GM12878 (cell line): ENCODE results near the gene CHRM4. TPM values are rescaled to one million over a fixed set of nuclear protein-coding genes. Genes with fewer than 3 reads are reported as not detected.

Experiments used
- GABPA ChIP-seq: IDR thresholded peaks from 2 replicates; pipeline ENCODE4 v1.6.1; 2014; ENCODE audit warnings: antibody characterized with exemption, low read depth, mild to moderate bottlenecking, inconsistent platforms
- NFYB ChIP-seq: IDR thresholded peaks from 2 replicates; pipeline ENCODE4 v1.6.1; 2011; ENCODE audit warnings: low read depth, mild to moderate bottlenecking, low read length, improper control_type of control experiment, moderate library complexity; ENCODE audit not compliant: insufficient read depth
- TCF12 ChIP-seq: IDR thresholded peaks from 2 replicates; pipeline ENCODE4 v1.6.1; 2011; ENCODE audit warnings: low read depth, mild to moderate bottlenecking, low read length
- ZSCAN29 ChIP-seq: fragments of 450-650 bp; IDR thresholded peaks from 2 replicates; pipeline ENCODE4 v1.6.1; 2017; ENCODE audit warnings: mild to moderate bottlenecking, moderate library complexity
- polyA plus RNA-seq, 11 experiments: library from polyadenylated mRNA; depleted of rRNA in 4 of 11; unstranded in 6 of 11; stranded (reverse) in 5 of 11; fragments of >200 nt; fragmentation: Nextera tagmentation in 4 of 11; fragmentation: Illumina TruSeq in 1 of 11; extraction: Ambion mirVana in 4 of 11; extraction: Trizol in 1 of 11; gene quantifications; 1 replicate in 1 of 11; 2 replicates in 10 of 11; pipeline versions ENCODE4 v1.2.1 to v1.2.3, GENCODE V29; 2011 to 2016; ENCODE audit warnings: inconsistent platforms in 2 of 11, missing spikeins in 2 of 11, low read depth in 1 of 11
- total RNA-seq, 4 experiments: library from RNA; depleted of rRNA in 3 of 4; stranded (reverse); fragments of >200 nt in 3 of 4; fragmentation: Illumina TruSeq in 1 of 4; extraction: Trizol in 1 of 4; gene quantifications; 2 replicates each; pipeline versions ENCODE4 v1.2.1 to v1.2.3, GENCODE V29; 2013 to 2021
- TF ChIP-seq, protein P1 (sequence below): IDR thresholded peaks from 2 replicates; pipeline ENCODE4 v1.6.1; 2012; ENCODE audit warnings: improper control_type of control experiment, low read depth, low read length; ENCODE audit not compliant: insufficient replicate concordance

The CHRM4 gene
- total and polyA plus RNA-seq, 10 of the 15 experiments (the other 5 are each of a cell fraction or from before 2014, with no cell fraction given), result 0.12 to 0.23 (median 0.13) TPM; not detected in 7

DNA sequence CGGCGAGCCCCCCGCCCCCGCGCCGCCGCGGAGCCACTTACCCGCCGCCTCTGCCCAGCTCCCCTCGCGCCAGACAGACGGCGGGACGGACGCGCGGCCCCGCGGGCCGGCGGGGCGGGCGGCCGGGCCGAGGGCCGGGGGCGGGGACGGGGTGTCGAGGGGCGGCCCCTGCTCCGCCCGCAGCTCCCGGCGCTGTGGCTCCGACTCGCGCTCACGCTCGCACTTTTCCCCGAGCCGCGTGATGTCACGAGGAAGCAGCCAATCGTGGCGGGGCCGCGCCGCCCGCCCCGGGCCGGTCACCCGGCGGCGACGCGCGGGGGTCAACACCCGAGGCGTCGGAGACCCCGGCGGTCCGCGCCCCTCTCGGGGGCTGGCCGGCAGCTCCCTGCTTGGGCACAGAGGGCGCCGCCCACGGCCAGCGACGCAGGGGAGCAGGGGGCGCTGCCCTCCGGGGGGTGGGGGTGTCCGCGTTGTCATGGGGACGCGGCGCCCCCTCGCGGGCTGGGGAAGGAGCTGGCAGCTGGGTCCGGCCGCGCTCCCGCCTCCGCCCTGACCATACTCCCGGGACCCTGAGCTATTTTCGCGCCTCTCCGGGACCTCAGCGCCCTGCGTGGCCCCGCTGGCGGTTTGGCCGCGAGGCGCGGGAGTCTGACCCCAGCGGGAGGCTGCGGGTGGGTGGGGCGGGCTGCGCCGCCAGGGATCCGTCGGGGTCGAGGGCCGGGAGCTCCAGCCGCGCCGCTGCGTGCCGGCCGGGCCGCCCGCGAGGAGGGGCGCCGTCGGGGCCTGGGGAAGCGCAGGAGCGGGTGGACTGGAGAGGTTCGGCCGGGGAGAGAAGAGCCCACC, at the start of gene CHRM4 (continued):
- TF ChIP-seq, protein P1, sequence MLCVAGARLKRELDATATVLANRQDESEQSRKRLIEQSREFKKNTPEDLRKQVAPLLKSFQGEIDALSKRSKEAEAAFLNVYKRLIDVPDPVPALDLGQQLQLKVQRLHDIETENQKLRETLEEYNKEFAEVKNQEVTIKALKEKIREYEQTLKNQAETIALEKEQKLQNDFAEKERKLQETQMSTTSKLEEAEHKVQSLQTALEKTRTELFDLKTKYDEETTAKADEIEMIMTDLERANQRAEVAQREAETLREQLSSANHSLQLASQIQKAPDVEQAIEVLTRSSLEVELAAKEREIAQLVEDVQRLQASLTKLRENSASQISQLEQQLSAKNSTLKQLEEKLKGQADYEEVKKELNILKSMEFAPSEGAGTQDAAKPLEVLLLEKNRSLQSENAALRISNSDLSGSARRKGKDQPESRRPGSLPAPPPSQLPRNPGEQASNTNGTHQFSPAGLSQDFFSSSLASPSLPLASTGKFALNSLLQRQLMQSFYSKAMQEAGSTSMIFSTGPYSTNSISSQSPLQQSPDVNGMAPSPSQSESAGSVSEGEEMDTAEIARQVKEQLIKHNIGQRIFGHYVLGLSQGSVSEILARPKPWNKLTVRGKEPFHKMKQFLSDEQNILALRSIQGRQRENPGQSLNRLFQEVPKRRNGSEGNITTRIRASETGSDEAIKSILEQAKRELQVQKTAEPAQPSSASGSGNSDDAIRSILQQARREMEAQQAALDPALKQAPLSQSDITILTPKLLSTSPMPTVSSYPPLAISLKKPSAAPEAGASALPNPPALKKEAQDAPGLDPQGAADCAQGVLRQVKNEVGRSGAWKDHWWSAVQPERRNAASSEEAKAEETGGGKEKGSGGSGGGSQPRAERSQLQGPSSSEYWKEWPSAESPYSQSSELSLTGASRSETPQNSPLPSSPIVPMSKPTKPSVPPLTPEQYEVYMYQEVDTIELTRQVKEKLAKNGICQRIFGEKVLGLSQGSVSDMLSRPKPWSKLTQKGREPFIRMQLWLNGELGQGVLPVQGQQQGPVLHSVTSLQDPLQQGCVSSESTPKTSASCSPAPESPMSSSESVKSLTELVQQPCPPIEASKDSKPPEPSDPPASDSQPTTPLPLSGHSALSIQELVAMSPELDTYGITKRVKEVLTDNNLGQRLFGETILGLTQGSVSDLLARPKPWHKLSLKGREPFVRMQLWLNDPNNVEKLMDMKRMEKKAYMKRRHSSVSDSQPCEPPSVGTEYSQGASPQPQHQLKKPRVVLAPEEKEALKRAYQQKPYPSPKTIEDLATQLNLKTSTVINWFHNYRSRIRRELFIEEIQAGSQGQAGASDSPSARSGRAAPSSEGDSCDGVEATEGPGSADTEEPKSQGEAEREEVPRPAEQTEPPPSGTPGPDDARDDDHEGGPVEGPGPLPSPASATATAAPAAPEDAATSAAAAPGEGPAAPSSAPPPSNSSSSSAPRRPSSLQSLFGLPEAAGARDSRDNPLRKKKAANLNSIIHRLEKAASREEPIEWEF, result no peak
- TF ChIP-seq NFYB (0 out of 2 replicates have a peak, but pooled peaks have one; percentile 12), ZSCAN29 (no peak), TCF12 (no peak), GABPA (no peak)
- TF ChIP-seq, all 136 proteins: peak for 3
